NCI-H2107 treated with DMSO at 0.1 percent for 48 hours (cell line): Measurements from ENCODE around the gene WNT8A.
"Not testable (repeated sequence)": the region's sequence is repeated elsewhere in the genome, so short reads cannot be mapped to it uniquely, and the experiment has no call there.

Experiments used
- DNase-seq: peaks from one replicate; lab custom pipeline; 2025; ENCODE audit not compliant: unreplicated experiment; lab: John Stamatoyannopoulos, UW

WNT8A gene

GRCh38 chr5:138083702-138084101 lies at the start of gene WNT8A:
Gene WNT8A (plus strand): TSS chr5:138084033. CDS start chr5:138084128, 95 bp downstream.
- DNase-seq = no peak

- peak; percentile 90 for DNase-seq
Measured at GRCh38 chr5:138035605-138036537, 48.0 kb upstream of the WNT8A start.

GRCh38 chr5:138037271-138037670 lies 46.6 kb upstream of the WNT8A start:
- no peak for DNase-seq

GRCh38 chr5:138037907-138038633 lies 45.8 kb upstream of the WNT8A start:
- no peak for DNase-seq

- no peak for DNase-seq
Measured at GRCh38 chr5:138038826-138039225, 45.0 kb upstream of the WNT8A start.

- not testable (repeated sequence) for DNase-seq
Measured at GRCh38 chr5:138045283-138045682, 38.5 kb upstream of the WNT8A start.

GRCh38 chr5:138051441-138052296 lies 32.2 kb upstream of the WNT8A start:
- DNase-seq = no peak

GRCh38 chr5:138052718-138053117 lies 31.1 kb upstream of the WNT8A start:
- DNase-seq = not testable (repeated sequence)

- DNase-seq = no peak
Measured at GRCh38 chr5:138053554-138053953, 30.3 kb upstream of the WNT8A start.

GRCh38 chr5:138054206-138054605 lies 29.6 kb upstream of the WNT8A start:
- no peak for DNase-seq

GRCh38 chr5:138054847-138055558 lies 28.8 kb upstream of the WNT8A start:
- no peak for DNase-seq

GRCh38 chr5:138064526-138064925 lies 19.3 kb upstream of the WNT8A start:
- DNase-seq = no peak

- DNase-seq = no peak
Measured at GRCh38 chr5:138065102-138065501, 18.7 kb upstream of the WNT8A start.

GRCh38 chr5:138067945-138068344 lies 15.9 kb upstream of the WNT8A start:
- no peak for DNase-seq

- peak; percentile 23 for DNase-seq
Measured at GRCh38 chr5:138068742-138069600, 14.9 kb upstream of the WNT8A start.

GRCh38 chr5:138070026-138070425 lies 13.8 kb upstream of the WNT8A start:
- DNase-seq = not testable (repeated sequence)

GRCh38 chr5:138077064-138077696 lies 6.7 kb upstream of the WNT8A start:
- peak; percentile 8 for DNase-seq

- no peak for DNase-seq
Measured at GRCh38 chr5:138078006-138078643, 5.7 kb upstream of the WNT8A start.

GRCh38 chr5:138082033-138082432 lies 1.8 kb upstream of the WNT8A start:
- no peak for DNase-seq
